HL-60 (cell line): ENCODE measurements around the gene HHAT.

Source experiments
- DNase-seq, 2 experiments: peaks; one replicate each; pipeline ENCODE4 v3.0.0-alpha.2; 2010 to 2020; ENCODE audit warnings: low read depth in 1 of 2, low spot score in 1 of 2
- H3K27ac ChIP-seq: fragments of 250-450 bp; sonication (Bioruptor Pico); replicated peaks from 2 replicates; pipeline ENCODE4 v1.5.1; 2020; ENCODE audit warnings: mild to moderate bottlenecking, moderate library complexity
- H3K27me3 ChIP-seq: fragments of 250-450 bp; sonication (Bioruptor Pico); 2 replicates; pipeline ENCODE4 v1.5.1; 2021; ENCODE audit warnings: mild to moderate bottlenecking, moderate library complexity; ENCODE audit not compliant: insufficient read depth, poor library complexity, severe bottlenecking
- H3K4me3 ChIP-seq: replicated peaks from 2 replicates; pipeline ENCODE4 v1.5.1; 2011; ENCODE audit warnings: mild to moderate bottlenecking, control low read depth, low read length; ENCODE audit not compliant: insufficient read depth
- GABPA ChIP-seq: IDR thresholded peaks from 2 replicates; pipeline ENCODE4 v1.6.1; 2012; ENCODE audit warnings: low read depth
- POLR2AphosphoS5 ChIP-seq: IDR thresholded peaks from 2 replicates; pipeline ENCODE4 v1.6.1; 2012; ENCODE audit warnings: low read depth
- REST ChIP-seq: IDR thresholded peaks from 2 replicates; pipeline ENCODE4 v1.6.1; 2012; ENCODE audit warnings: low read depth; ENCODE audit not compliant: insufficient replicate concordance
- SPI1 ChIP-seq: IDR thresholded peaks from 2 replicates; pipeline ENCODE4 v1.6.1; 2012; ENCODE audit warnings: low read depth, mild to moderate bottlenecking, borderline replicate concordance
- TF ChIP-seq, protein P1 (sequence below): IDR thresholded peaks from one replicate; pipeline ENCODE4 v1.5.1; 2011; ENCODE audit warnings: low read length, control low read depth, inconsistent platforms; ENCODE audit not compliant: insufficient read depth

The HHAT gene

GRCh38 chr1:210482491-210482890 lies 153.8 kb downstream of the HHAT start:
- H3K27me3 ChIP-seq = no peaks in the 10 kb centered on the region
- H3K27ac ChIP-seq = no peak overlapping the region
- H3K4me3 ChIP-seq = no peak overlapping the region
- no peak for DNase-seq
- no peak for TF ChIP-seq POLR2AphosphoS5
- no peak for TF ChIP-seq REST
- no peak for TF ChIP-seq GABPA
- no peak for TF ChIP-seq SPI1
- TF ChIP-seq, protein P1, sequence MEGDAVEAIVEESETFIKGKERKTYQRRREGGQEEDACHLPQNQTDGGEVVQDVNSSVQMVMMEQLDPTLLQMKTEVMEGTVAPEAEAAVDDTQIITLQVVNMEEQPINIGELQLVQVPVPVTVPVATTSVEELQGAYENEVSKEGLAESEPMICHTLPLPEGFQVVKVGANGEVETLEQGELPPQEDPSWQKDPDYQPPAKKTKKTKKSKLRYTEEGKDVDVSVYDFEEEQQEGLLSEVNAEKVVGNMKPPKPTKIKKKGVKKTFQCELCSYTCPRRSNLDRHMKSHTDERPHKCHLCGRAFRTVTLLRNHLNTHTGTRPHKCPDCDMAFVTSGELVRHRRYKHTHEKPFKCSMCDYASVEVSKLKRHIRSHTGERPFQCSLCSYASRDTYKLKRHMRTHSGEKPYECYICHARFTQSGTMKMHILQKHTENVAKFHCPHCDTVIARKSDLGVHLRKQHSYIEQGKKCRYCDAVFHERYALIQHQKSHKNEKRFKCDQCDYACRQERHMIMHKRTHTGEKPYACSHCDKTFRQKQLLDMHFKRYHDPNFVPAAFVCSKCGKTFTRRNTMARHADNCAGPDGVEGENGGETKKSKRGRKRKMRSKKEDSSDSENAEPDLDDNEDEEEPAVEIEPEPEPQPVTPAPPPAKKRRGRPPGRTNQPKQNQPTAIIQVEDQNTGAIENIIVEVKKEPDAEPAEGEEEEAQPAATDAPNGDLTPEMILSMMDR = no peak

- no peak for DNase-seq
- Histone ChIP-seq H3K27ac (no peak overlapping the region), H3K4me3 (no peak overlapping the region), H3K27me3 (no peaks in the 10 kb centered on the region)
- TF ChIP-seq, protein P1 = no peak
- no peak for TF ChIP-seq SPI1
- no peak for TF ChIP-seq POLR2AphosphoS5
- TF ChIP-seq REST = no peak
- TF ChIP-seq GABPA = no peak
These were observed 154.4 kb downstream of the HHAT start for GRCh38 chr1:210482945-210483617.

- Histone ChIP-seq H3K27ac (no peak overlapping the region), H3K4me3 (no peak overlapping the region), H3K27me3 (no peaks in the 10 kb centered on the region)
- no peak for DNase-seq
- no peak for TF ChIP-seq POLR2AphosphoS5
- TF ChIP-seq GABPA = no peak
- TF ChIP-seq, protein P1 = no peak
- TF ChIP-seq REST = no peak
- no peak for TF ChIP-seq SPI1
These were observed 155.1 kb downstream of the HHAT start for GRCh38 chr1:210483821-210484220.
